ENCODE results near the gene INPP5J.
"Not testable (repeated sequence)": the region's sequence is repeated elsewhere in the genome, so short reads cannot be mapped to it uniquely, and the experiment has no call there.

The INPP5J gene

GRCh38 chr22:31160328-31160978, 37.7 kb downstream of the INPP5J start:
- peak overlapping the region; percentile 69 for H3K4me3 ChIP-seq (ENCODE audit: low read depth, low read length)
- no peak for TF ChIP-seq CTCF (IDR thresholded peaks at IDR 0.05; ENCODE audit: insufficient read depth, low read depth, low read length, missing control alignments)
- DNase-seq (ENCODE audit: low read depth), result no peak

DNA sequence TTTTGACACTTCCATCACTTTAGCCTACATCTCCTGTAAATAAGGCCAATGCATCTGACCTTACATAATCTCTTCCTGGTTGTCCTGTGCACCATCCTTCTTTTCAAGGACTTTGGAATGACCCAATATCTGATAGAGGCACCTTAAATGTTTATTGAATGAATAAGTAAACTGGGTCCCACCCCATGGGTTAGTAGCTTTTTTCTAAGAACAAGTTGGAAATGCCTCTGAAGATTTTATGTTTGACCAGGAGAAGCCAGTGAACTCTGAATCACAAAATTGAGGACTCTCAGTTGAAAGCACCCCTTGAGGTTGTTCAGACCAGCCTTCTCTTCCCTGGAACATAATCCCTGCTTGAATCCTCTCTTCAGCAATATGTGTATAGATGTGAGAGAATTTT, 38.6 kb downstream of the INPP5J start:
- TF ChIP-seq CTCF (IDR thresholded peaks at IDR 0.05; ENCODE audit: insufficient read depth, low read depth, low read length, missing control alignments), result no peak
- no peak for DNase-seq (ENCODE audit: low read depth)
- no peak overlapping the region for H3K4me3 ChIP-seq (ENCODE audit: low read depth, low read length)

GRCh38 chr22:31162015-31162765, 39.4 kb downstream of the INPP5J start:
- DNase-seq (ENCODE audit: low read depth), result no peak
- TF ChIP-seq CTCF (IDR thresholded peaks at IDR 0.05; ENCODE audit: insufficient read depth, low read depth, low read length, missing control alignments), result no peak

DNA sequence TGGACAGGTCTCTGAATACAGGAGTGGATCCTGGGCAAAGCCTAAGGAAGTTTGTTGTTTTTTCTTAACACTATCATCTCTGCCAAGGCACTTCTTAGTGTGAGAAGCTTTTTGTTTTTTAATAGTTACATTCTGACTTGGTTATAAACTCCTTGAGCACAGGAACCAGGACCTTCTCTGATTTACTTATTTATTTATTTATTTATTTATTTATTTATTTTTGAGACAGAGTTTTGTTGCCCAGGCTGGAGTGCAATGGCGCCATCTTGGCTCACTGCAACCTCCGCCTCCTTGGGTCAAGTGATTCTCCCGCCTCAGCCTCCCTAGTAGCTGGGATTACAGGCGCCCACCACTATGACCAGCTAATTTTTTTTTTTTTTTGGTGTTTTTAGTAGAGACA, 48.2 kb downstream of the INPP5J start:
- no peak overlapping the region for H3K4me3 ChIP-seq (ENCODE audit: low read depth, low read length)
- no peak for DNase-seq (ENCODE audit: low read depth)
- no peak for TF ChIP-seq CTCF (IDR thresholded peaks at IDR 0.05; ENCODE audit: insufficient read depth, low read depth, low read length, missing control alignments)

More at GRCh38 chr22:31162015-31162765, 39.4 kb downstream of the INPP5J start:
- H3K4me3 ChIP-seq (ENCODE audit: low read depth, low read length), result no peak overlapping the region

DNA sequence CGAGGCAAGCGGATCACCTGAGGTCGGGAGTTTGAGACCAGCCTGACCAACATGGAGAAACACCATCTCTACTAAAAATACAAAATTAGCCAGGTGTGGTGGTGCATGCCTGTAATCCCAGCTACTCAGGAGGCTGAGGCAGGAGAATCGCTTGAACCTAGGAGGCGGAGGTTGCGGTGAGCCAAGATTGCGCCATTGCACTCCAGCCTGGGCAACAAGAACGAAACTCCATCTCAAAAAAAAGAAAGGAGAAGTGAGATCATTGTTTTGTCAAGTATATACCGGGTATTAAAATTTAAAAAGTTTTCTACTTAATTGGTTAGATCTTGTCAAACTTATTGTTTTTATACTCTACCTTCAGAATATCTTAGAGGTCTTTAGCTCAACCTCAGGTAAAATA, 49.0 kb downstream of the INPP5J start:
- not testable (repeated sequence) for DNase-seq (ENCODE audit: low read depth); H3K4me3 ChIP-seq (ENCODE audit: low read depth, low read length)

DNA sequence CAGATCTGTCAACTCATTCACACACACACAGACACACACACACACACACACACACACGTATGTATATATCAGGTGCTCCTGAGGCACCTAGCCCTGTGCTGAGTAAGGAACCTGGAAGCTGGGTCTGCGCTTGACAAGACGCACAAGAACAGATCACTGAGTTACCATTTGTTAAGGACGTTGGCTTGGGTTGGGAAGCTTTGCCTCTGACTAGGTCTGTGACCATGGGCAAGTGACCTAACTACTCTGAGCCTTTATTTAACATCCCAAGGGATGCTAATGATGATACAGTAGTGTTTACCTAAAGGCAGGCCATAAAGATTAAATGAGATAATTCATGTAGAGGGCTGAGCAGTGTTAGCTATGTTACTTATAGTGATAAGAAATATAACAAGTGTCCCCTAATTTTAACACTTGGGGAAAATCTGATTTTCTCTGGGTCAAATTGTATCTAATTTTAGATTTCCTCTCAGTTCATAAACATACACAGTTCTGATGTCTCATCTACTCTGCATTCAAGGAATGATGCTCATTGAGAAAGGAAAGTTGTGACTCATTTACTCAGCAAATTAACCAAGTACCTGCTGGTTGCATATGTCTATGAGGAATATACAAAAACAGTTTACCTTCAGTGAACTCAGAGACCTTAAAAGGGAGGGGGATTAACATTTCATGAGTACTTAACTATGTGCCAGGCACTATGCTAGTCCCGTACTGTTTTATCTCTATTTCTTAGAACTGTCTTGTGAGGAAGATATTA, 50.8 kb downstream of the INPP5J start:
- H3K4me3 ChIP-seq (ENCODE audit: low read depth, low read length), result no peak overlapping the region
- TF ChIP-seq CTCF (IDR thresholded peaks at IDR 0.05; ENCODE audit: insufficient read depth, low read depth, low read length, missing control alignments), result no peak
- DNase-seq (ENCODE audit: low read depth), result peak; percentile 25

DNA sequence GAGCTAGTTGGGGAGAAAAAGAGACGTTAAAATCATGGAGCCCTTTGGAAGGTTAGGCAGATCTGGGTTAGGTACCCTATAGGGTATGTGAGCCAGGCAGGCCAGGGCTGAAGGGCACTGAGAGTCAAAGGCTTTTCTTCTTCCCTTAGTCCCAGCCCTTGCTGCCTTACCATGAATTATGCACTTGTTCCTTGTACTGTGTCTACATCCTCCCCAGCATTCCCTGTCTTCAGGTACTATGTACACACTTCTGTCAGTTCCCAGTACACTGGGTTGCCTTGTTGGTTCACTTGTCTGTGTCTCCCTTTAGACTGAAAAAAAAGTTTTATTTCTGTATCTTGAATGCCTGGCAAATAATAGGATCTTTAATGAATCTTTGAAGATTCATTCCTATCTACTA, 54.2 kb downstream of the INPP5J start:
- TF ChIP-seq CTCF (IDR thresholded peaks at IDR 0.05; ENCODE audit: insufficient read depth, low read depth, low read length, missing control alignments), result no peak
- DNase-seq (ENCODE audit: low read depth), result no peak
- H3K4me3 ChIP-seq (ENCODE audit: low read depth, low read length), result no peak overlapping the region
